AG04450 (cell line): ENCODE data around the gene CCDC47. TPM values are rescaled to one million over a fixed set of nuclear protein-coding genes. Genes with fewer than 3 reads are reported as not detected.

Experiments used
- CTCF ChIA-PET: fragments of 300-600, 350-600 bp; formaldehyde crosslinking; extraction: SDS; loops from one replicate; lab custom pipeline; 2022; ENCODE audit warnings: antibody characterized with exemption, inconsistent platforms; lab: Charles Lee
- POLR2A ChIA-PET: fragments of 350-600 bp; formaldehyde crosslinking; extraction: SDS; loops from one replicate; lab custom pipeline; 2021; ENCODE audit warnings: antibody characterized with exemption, inconsistent platforms; lab: Yijun Ruan, JAX
- DNase-seq: peaks from one replicate; pipeline ENCODE4 v3.0.0-alpha.2; 2011; ENCODE audit warnings: low read depth, low spot score
- H3K27ac ChIP-seq: one replicate; pipeline ENCODE4 v1.5.1; 2012; ENCODE audit warnings: low read depth, low read length, control low read depth
- H3K27me3 ChIP-seq: one replicate; pipeline ENCODE4 v1.6.0; 2012; ENCODE audit warnings: low read length; ENCODE audit not compliant: control insufficient read depth, insufficient read depth
- H3K4me3 ChIP-seq: 2 replicates; pipeline ENCODE4 v1.5.1; 2011; ENCODE audit warnings: mild to moderate bottlenecking, low read depth, low read length, control low read depth
- H3K9me3 ChIP-seq: 2 replicates; pipeline ENCODE4 v1.5.1; 2012; ENCODE audit warnings: low read length; ENCODE audit not compliant: control insufficient read depth, insufficient read depth
- CTCF ChIP-seq: IDR thresholded peaks from 2 replicates; pipeline ENCODE4 v1.5.1; 2011; ENCODE audit warnings: low read depth, low read length, control low read depth, inconsistent platforms
- polyA minus RNA-seq: library from RNA; depleted of rRNA, polyadenylated mRNA; stranded (reverse); fragments of >200 nt; gene quantifications from 2 replicates; pipeline ENCODE4 v1.2.3, GENCODE V29; 2011; rRNA and poly(A)+ RNA removed
- polyA plus RNA-seq: library from polyadenylated mRNA; depleted of rRNA; stranded (reverse); fragments of >200 nt; gene quantifications from 2 replicates; pipeline ENCODE4 v1.2.3, GENCODE V29; 2011; rRNA removed

CCDC47 gene
- polyA plus RNA-seq: 52.2 and 68.9 TPM in 2 replicates
- 33.4 and 40.0 TPM in 2 replicates for polyA minus RNA-seq

- Histone ChIP-seq H3K27ac (peak within 1 kb of the TSS; percentile 99), H3K9me3 (no peaks in the 10 kb centered on the region), H3K27me3 (no peaks in the 10 kb centered on the region), H3K4me3 (peak within 1 kb of the TSS; percentile 65)
- ChIA-PET CTCF (interaction anchor here (0.7 to 1.7 kb wide), 3 partner anchors 9 to 24 kb away, joined by 3 read pairs; no protein-coding TSS in a partner anchor), POLR2A (interaction anchor here (0.6 to 2.0 kb wide), 26 partner anchors 9 to 732 kb away, joined by 3 to 12 read pairs (median 4); partner anchors contain the start of genes CEP95, DDX5, FTSJ3 and MAP3K3)
- DNase-seq: peak; percentile 97
- no peak for TF ChIP-seq CTCF
Observed at GRCh38 chr17:63773272-63774140, at the start of gene CCDC47. TSS of gene CCDC47 (minus strand) at chr17:63773597. CDS start at chr17:63766175, 7,422 bp downstream.

- no peaks in the 10 kb centered on the region for H3K27me3 ChIP-seq
- no peak overlapping the region for H3K4me3 ChIP-seq
- DNase-seq: no peak
- no peaks in the 10 kb centered on the region; the same call in 1 of the 2 replicates for H3K9me3 ChIP-seq
- peak overlapping the region; percentile 11 for H3K27ac ChIP-seq
- CTCF ChIA-PET: interaction anchor here (0.7 kb wide), 1 partner anchor 18 kb away, joined by 3 read pairs; no protein-coding TSS in a partner anchor
- POLR2A ChIA-PET: no interaction called here
- TF ChIP-seq CTCF: no peak
Observed at GRCh38 chr17:63822537-63822936, 49.1 kb upstream of the CCDC47 start.

DNA sequence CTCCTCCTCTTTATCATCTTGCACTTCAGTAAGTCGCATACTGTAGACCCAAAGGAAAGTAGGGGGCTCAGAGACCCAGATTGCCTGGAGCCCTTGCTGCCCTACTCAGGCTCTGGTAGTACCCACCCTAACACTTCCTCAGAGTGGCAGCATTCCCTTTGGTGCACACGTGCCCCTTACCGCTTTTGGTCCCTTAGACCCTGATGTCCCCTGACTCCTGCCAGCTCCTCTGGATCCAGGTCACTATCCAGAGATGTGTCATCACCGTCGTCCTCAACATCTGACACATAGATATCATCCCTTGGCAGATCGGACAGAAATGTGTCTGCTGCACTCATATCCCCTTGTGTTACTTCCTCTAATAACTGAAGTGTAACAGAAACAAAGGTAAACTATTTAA, 48.4 kb upstream of the CCDC47 start:
- ChIA-PET CTCF (no interaction called here), POLR2A (no interaction called here)
- Histone ChIP-seq H3K27ac (peak overlapping the region; percentile 11), H3K27me3 (no peaks in the 10 kb centered on the region), H3K4me3 (no peak overlapping the region), H3K9me3 (no peaks in the 10 kb centered on the region)
- TF ChIP-seq CTCF: no peak
- DNase-seq: no peak

DNA sequence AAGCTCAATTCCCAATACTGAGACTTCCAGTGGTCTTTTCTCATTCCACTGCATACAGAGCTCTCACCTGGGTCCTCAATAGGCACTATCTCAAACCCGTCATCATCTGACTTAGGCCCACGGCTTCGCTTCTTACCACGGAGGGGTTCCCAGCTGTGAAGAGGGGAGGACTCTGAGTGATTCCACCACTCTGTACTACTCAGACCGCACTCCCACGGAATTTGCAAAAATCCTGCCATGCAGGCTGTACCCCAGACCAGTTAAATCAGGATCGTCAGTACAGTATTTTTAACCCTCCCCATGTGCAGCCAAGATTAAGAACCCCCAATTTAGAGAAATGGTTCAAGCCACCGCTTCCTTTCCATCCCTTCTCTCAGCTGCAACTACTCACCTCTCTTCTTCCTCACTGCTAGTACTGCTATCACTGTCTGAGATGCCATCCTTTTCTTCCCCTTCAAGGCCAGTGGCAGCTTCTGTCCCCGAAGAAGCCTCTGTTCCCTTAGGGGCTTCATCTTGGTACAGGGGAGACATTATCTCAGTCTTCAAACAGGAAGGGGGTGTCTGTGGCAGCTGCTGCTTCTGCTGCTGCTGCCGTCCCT, 47.7 kb upstream of the CCDC47 start:
- Histone ChIP-seq H3K27me3 (no peaks in the 10 kb centered on the region), H3K9me3 (no peaks in the 10 kb centered on the region), H3K4me3 (no peak overlapping the region), H3K27ac (no peak overlapping the region)
- POLR2A ChIA-PET: no interaction called here
- no peak for TF ChIP-seq CTCF
- CTCF ChIA-PET: no interaction called here
- DNase-seq: no peak
